NCI-H1417 (cell line): ENCODE measurements around the gene TLCD1.
"Not testable (repeated sequence)": the region's sequence is repeated elsewhere in the genome, so short reads cannot be mapped to it uniquely, and the experiment has no call there.

Experiments
- DNase-seq, 3 experiments: peaks; one replicate each; lab custom pipeline; 2025; lab: John Stamatoyannopoulos, UW

Gene TLCD1

DNA sequence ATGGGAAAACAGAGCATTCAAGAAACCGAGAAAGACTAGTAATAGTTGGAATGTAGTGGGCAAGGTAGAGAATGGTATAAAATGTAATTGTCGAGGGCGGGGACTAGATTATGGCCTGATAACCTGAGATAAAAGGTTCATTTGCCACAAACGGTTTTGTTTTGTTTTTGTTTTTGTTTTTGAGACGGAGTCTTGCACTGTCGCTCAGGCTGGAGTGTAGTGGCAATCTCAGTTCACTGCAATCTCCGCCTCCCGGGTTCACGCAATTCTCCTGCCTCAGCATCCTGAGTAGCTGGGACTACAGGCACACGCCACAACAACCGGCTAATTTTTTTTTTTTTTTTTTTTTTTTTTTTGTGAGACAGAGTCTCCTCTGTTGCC lies 3.9 kb upstream of the TLCD1 start:
- no peak for DNase-seq

DNA sequence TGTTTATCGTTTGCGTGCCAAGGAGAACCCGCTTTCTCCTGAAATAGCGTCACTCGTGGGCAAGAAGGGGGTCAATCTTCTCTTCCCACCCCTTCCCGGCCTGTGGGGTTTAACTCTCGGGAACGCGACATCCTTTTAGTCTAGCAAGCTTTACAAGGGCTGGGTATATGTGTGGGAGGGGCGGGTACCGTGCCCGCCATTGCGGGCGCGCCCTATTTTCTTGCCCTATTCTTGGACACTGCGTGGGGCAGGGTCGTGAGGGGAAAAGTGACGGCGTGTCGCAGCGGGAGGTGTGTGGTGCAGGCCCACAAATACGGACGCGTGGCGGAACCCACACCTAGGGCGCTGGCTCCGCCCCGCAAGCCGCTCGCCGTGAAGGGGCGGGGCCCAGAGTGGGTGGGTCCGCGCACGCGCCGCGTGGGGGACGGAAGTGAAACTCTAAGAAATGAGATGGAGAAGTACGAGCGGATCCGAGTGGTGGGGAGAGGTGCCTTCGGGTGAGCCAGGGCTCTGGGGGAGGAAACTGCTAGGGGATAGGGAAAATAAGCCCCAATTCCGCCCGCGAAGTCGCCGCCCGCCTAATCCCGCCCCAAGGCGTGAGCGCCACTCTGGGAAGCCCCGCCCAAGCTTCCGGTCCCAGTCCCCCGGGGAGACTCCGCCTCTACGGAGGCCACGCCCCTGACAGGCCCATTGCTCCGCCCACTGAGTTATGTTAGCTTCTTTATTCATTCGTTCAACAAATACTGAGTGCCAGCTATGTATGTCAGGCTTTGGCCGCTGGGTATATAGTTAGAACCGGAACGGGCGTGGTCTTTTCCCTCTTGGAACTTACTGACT lies 2.5 kb upstream of the TLCD1 start, which contains the start of gene NEK8:
Gene NEK8, plus strand, starts transcription at position 425 of the 837 bp plus-strand sequence. Its CDS starts 26 bp downstream, at position 451.
- peak; percentile 92 to 96 (median 95) for DNase-seq

DNA sequence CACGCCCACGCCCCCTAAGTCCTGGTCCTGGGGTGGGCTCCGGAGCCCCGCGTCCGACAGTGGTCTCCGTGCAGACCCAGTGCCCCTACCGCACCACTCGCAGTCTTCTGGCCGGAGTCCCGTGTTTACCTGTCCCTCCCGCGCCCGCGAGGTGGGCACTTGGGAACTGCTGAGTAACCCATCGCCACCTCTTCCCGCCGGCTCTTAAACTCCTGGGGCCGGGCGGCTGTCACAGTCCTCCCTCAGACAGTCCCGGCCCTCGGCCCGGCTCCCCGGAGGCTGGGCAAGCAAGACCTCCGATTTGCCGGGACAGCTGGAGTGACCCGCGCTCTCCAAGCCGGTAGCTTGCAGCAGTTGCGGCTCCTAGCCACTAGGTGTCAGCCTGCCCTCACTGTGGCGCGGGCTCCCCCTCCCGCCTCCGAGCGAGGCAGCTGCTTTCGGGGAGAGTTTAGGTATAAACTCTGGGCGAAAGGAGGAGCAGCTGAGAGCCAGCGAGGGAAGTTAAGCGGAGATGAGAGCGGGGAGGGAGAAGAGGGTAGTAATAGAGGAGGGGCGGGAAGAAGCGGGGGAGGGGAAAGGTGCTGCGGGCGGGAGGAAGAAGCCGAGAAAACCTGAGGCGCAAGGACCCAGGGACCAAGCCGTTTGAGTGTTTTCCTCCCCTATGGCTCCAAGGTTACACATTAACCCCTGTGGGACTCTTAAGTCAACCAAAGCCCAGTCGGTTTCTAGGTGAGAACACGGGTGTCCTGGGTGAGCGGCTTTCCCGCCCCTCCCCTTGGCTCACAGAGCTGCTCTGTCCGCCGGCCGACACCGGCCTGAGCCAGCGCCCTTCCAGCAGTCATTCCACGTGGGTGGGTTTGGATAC lies 826 bp upstream of the TLCD1 start:
- DNase-seq, result peak; percentile 92 to 97 (median 95)

DNA sequence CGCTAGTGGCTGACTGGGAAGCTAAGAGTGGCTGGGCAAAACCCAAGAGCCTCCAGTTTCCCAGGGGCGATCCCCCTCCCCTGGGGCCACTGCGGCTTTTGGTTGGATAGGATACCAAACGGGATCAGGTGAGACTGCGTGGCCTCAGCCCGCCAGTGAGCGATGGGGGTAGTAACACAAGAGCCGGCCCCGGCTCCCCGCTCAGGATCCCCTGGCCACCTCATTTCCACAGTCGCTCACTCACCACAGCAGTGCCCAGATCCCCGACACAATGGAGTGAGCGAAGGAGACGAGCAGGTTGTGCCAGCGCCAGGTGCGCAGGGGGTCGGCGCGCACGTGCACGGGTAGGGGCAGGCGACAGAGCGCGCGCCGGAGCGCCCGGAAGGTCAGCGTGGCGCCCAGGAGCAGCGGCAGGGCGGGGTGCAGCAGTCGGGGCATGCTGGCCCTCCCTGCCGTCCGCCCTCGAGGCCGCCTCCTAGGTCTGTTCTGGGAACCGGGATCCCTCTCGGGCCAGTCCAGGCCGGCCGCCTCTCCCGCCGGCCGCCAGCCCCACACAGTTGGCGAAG lies 290 bp downstream of the TLCD1 start:
- DNase-seq, result peak; percentile 75 to 89 (median 88)

DNA sequence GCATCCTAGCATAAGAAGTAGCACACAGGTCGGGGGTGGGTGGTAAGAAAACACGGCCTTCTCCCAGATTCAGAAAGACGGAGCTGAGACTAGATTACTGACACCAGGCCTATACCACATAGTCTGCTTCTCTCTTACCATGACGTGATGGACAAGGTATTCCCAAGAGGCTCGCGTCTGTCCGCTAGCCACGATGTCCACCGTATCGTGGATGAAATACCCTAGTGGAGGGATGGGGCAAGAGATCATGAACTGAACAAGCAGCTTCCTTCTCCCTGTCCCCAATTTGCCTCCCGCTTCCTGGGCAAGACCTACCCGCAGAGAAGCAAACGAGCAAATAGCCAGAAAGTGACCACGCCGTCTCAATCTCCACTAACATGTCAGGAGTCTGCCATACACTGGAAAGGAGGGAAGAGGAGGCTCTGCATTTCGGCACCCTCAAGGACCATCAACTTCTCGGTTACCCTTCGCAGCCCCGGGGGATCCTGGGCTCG lies 820 bp downstream of the TLCD1 start:
- peak in 2 of 3 experiments; percentile 44 to 79 for DNase-seq

DNA sequence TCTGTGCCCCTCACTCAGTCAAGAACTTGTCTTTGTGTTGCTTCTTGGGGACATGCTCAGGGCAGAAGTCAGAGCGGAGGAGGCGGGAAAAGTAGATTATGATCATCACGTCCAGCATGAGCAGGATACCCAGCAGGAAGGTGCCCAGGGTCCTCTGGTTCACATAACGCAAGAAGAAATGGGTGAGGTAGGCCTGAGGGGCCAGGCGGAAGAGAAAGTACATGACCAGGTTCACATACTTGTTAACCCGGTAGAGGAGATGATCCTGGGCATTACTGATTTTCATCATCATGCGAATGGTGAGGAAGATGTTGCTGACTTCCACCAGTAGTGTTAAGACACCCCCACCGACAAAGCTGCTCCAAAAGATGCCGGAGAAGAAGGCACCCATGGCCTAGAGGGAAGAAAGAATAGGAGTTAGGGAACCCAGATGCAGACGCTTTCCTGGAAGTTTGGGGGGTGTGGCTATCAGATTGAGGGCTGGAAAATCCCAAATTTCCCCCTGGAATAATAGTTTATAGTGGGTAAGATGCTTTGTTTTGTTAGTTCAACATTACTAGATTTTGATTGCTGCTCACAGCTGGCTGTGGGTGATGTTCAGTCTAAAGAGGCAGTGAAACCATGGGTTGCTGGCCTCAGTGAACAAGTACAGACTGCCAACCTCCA lies 1.4 kb downstream of the TLCD1 start:
- no peak for DNase-seq

GRCh38 chr17:28723836-28724499 lies 2.1 kb downstream of the TLCD1 start:
- DNase-seq, result not testable (repeated sequence)

DNA sequence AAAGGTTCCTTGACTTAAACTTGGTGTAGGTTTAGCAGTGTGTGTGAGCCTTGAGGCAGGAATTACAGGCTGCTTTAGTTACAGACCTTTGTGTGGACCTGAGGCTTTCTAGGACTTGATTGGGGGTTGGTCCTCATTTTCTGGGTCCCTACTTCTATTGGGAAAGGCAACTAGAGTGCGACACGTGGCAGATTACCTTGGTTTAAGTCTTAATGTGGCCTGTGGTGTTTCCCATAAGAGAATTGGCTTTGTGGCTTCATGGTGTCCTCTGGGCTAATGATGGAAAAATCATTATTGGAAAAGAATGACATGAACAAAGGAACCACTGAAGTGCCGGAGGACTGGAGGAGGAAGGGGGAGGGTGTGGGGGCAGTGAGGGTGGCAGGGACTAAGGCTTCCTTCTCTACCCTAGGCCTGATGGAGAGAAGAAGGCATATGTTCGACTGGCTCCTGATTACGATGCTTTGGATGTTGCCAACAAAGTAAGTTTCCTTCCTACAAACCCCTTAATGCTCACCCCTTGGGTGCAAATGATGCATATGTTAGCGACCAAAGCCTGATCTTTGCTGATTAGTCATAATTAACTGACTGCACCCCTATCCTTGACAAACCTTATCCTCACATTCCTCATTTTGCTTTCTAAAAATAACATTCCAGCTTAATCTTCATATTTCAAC lies 2.7 kb downstream of the TLCD1 start:
- no peak for DNase-seq

- DNase-seq, result no peak
These were observed 3.4 kb downstream of the TLCD1 start for GRCh38 chr17:28722417-28723158.

DNA sequence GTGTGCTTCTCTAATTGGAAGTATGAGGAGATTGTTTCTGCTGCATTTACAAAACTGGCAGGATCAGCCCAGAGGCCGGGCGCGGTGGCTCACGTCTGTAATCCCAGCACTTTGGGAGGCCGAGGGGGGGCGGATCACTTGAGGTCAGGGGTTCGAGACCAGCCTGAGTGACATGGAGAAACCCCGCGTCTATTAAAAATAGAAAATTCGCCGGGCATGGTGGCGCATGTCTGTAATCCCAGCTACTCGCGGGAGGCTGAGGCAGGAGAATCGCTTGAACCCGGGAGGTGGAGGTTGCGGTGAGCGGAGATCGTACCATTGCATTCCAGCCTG lies 5.1 kb downstream of the TLCD1 start:
- DNase-seq, result not testable (repeated sequence)

DNA sequence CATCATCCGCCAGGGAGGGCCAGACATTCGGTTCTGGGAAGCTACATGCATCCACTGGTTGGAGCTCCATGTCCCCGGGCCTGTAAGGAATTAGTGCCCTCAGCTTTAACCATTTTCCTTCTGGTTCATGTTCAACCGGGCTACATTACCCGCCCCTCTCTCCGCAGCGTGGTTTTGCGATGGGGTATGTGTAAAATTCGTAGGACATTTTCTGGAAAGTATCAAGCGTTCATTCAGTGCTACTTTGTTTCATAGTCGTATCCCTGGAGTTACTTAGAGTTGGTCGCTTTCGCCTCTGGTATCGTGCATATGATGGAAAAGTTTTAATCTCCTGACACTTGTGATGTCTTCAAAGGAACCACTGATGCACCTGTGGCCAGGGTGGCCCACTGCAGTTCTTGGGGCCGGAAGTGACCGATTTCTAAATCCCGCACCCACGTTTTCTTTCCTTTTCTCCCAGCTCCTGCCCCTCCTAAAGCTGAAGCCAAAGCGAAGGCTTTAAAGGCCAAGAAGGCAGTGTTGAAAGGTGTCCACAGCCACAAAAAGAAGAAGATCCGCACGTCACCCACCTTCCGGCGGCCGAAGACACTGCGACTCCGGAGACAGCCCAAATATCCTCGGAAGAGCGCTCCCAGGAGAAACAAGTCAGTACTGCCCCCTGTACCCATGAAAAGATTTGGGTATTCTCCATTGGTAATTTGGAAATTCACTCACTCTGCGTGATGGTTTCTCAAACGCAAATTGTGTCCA lies 5.6 kb downstream of the TLCD1 start:
- DNase-seq, result peak in 1 of 3 experiments; percentile 51

DNA sequence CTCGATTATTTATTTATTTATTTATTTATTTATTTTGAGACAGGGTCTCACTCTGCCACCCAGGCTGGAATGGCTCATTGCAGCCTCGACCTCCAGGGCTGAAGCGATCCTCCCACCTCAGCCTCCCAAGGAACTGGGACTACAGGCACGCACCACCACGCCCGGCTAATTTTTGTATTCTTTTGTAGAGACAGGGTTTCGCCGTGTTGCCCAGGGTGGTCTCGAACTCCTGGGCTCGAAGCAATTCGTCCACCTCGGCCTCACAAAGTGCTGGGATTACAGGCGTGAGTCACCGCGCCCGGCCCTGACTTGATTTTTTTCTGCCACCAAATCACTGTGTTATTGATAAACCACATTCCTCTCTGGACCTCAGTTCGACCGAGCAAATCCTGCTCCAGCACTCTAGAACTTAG lies 7.0 kb downstream of the TLCD1 start:
- DNase-seq, result no peak

GRCh38 chr17:28718333-28719020 lies 7.6 kb downstream of the TLCD1 start:
- peak in 1 of 3 experiments; percentile 14 for DNase-seq

DNA sequence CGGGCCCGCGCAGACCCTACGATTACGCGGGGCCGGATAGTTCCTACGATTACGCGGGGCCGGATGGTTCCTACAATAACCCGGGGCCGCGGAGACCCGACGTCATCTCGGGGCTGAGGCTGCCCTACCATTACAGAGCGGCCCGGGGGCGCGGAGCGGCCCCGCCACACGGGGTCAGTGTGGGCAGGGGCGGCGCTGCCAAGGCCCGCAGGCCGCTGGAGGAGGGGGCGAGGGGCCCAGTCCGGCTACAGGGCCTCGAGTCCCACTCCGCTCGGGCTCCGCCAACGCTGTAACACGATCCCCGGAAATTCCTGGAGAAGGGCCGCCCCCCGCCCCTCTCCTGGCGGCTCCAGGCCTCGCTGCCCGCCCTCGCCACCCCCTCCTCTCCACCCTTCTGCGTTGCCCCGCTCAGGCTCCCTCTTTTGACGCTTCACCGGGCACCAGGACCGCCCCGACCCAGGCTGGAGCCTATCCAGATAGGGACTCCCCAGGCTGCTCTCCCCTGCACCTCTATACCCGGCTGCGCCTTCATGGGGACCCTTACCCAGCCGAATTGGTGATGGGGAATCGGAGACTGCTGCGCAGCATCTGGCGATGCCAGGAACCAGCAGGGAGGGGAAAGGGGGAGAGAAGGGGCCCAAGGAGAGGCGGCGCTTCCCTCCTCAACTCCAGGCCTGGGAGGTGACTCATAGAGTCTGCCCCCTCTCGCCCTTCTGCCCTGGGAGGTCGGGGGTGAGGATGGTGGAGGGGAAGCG lies 8.3 kb downstream of the TLCD1 start, which contains the start of gene RAB34:
Gene RAB34, minus strand, starts transcription at position 291 of the 755 bp plus-strand sequence. CDS start 602 bp downstream, outside the sequence.
- peak in 2 of 3 experiments; percentile 40 to 49 for DNase-seq

DNA sequence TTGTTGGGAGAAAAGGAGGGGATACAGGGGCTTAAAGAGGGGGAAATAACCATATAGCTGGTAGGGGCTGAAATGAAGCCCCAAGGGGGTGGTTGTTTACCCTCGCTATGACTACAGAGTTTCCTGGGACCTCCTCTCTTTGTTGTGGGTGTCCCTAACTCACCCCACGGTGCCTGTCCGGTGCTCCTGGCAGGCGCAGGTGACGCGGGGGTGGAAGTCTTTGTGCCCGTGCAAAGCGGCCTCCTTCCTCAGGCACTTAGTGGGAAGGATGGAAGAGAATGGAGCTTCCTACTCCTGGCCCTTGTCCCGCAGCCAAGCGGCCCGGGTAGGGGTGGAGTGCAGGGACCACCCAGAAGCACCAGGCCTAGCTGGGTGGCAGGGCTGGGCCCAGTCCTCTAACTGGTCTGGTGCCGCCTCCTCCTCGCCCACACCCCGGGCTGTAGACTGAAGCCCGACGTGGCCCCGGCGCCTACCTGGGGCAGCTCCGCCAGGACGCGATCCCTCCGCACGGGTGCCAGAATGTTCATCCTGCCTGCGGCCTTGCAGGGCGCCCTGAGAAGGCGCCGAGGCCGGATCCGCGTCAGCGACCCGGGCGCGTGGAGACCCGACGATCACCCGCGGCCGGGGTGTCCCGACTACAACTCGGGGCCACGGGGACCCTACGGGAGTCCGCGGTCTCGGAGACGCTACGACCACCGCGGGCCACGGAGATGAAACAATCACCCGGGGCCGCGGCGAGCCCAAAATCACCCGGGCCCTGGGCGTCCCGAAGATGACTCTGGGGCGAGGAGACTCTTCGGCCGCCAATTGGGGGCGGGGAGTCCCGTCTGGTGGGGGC lies 9.1 kb downstream of the TLCD1 start:
- DNase-seq, result no peak

DNA sequence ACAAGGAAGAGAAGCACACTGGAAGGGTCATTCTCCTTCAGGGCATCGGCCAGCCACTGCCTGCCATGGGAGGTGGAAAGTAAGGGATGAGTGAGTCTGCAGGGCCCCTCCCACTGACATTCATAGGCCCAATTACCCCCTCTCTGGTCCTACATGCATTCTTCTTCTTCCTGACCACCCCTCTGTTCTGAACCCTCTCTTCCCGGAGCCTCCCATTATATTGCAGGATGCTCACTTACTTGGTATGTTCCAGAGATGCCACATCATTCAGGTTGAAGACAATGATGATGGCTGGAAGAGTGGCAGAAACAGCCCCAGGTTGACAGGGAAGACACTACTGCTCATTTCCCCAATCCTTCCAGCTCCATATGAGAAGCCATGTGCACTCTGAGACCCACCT lies 10.8 kb downstream of the TLCD1 start:
- no peak for DNase-seq

DNA sequence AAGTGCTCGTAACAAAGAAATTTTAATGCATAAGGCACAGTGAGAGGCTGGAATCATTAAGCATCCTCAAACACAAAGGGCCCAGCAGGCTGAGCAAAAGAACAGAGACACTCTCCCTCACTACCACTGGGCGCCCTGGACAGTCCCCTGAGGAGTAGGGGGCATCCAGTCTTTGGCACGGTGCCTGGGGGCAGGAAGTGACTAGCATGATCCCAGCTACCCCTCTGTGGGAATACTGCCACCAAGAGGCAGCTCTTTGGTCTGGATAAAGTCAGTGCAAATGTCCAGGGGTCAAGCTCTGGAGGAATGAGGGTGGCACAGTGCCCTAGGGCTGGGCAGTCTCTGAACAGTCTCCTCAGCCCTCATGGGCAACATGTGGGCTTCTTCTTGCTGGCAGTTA lies 11.8 kb downstream of the TLCD1 start:
- DNase-seq, result no peak
